Caco-2 (cell line): ENCODE measurements around the gene ETFDH. TPM values are rescaled to one million over a fixed set of nuclear protein-coding genes. Genes with fewer than 3 reads are reported as not detected.

Source experiments
- BruUV-seq: library from RNA; stranded (reverse); fragments of 400-500 nt; replicated peaks from 2 replicates; lab custom pipeline; 2021; lab: Mats Ljungman, UMichigan
- CTCF ChIA-PET: fragments of 300-600 bp; sonication (Branson Sonifier 250); formaldehyde crosslinking; loops from one replicate; lab custom pipeline; 2022; ENCODE audit warnings: antibody characterized with exemption; lab: Charles Lee
- POLR2A ChIA-PET: fragments of 300-600 bp; sonication (Branson Sonifier 250); formaldehyde crosslinking; loops from one replicate; lab custom pipeline; 2022; ENCODE audit warnings: antibody characterized with exemption; lab: Charles Lee
- DNase-seq, 2 experiments: peaks; one replicate each; pipeline versions ENCODE4 v3.0.0 to v3.0.0-alpha.2; 2020 to 2022
- H3K27me3 ChIP-seq: replicated peaks from 2 replicates; pipeline ENCODE4 v1.6.0; 2011; ENCODE audit warnings: low read length; ENCODE audit not compliant: control insufficient read depth, insufficient read depth
- H3K36me3 ChIP-seq: 2 replicates; pipeline ENCODE4 v1.5.1; 2011; ENCODE audit warnings: low read length; ENCODE audit not compliant: control insufficient read depth, insufficient read depth
- H3K4me1 ChIP-seq: fragments of 250-450 bp; sonication (Bioruptor Pico); 2 replicates; pipeline ENCODE4 v1.5.1; 2020; ENCODE audit warnings: mild to moderate bottlenecking
- H3K4me3 ChIP-seq: 2 replicates; pipeline ENCODE4 v1.5.1; 2011; ENCODE audit warnings: low read depth, mild to moderate bottlenecking, control low read depth, low read length
- H3K9me3 ChIP-seq: fragments of 250-450 bp; sonication (Bioruptor Pico); 2 replicates; pipeline ENCODE4 v1.5.1; 2020; ENCODE audit warnings: mild to moderate bottlenecking, moderate library complexity
- H3K27ac Mint-ChIP-seq: one replicate; pipeline ENCODE4 v1.8.0; 2022; ENCODE audit warnings: mixed read lengths; ENCODE audit not compliant: unreplicated experiment
- H3K27me3 Mint-ChIP-seq: one replicate; pipeline ENCODE4 v1.8.0; 2022; ENCODE audit warnings: mixed read lengths; ENCODE audit not compliant: insufficient read depth, unreplicated experiment
- H3K36me3 Mint-ChIP-seq: one replicate; pipeline ENCODE4 v1.8.0; 2022; ENCODE audit warnings: mild to moderate bottlenecking, mixed read lengths; ENCODE audit not compliant: insufficient read depth, unreplicated experiment
- H3K4me1 Mint-ChIP-seq: one replicate; pipeline ENCODE4 v1.8.0; 2022; ENCODE audit warnings: low read depth, mixed read lengths; ENCODE audit not compliant: unreplicated experiment
- H3K4me3 Mint-ChIP-seq: one replicate; pipeline ENCODE4 v1.8.0; 2022; ENCODE audit warnings: mild to moderate bottlenecking, moderate library complexity, mixed read lengths; ENCODE audit not compliant: unreplicated experiment
- H3K9me3 Mint-ChIP-seq: one replicate; pipeline ENCODE4 v1.8.0; 2022; ENCODE audit warnings: mixed read lengths; ENCODE audit not compliant: unreplicated experiment
- CTCF ChIP-seq, 2 experiments: fragments of 200-600 bp in 1 of 2; IDR thresholded peaks; 1 replicate in 1 of 2; 2 replicates in 1 of 2; pipeline versions ENCODE4 v1.5.1 to v1.8.0; 2011 to 2022; ENCODE audit warnings: antibody characterized with exemption in 1 of 2, control low read depth in 1 of 2, inconsistent platforms in 1 of 2, low read depth in 1 of 2, low read length in 1 of 2, mild to moderate bottlenecking in 1 of 2, moderate library complexity in 1 of 2; ENCODE audit not compliant: insufficient read depth in 1 of 2, severe bottlenecking in 1 of 2, unreplicated experiment in 1 of 2
- intact Hi-C: fragments of 100-400 bp; cut with micrococcal nuclease; formaldehyde crosslinking; loops from one replicate; pipeline ENCODE4 v1.10.0; 2022; ENCODE audit not compliant: unreplicated experiment
- total RNA-seq: library from RNA; stranded (reverse); gene quantifications from 2 replicates; pipeline ENCODE4 v1.2.3, GENCODE V29; 2022

ETFDH gene
- total RNA-seq, 1 experiment from 2014 or later = 6.4 TPM

DNA sequence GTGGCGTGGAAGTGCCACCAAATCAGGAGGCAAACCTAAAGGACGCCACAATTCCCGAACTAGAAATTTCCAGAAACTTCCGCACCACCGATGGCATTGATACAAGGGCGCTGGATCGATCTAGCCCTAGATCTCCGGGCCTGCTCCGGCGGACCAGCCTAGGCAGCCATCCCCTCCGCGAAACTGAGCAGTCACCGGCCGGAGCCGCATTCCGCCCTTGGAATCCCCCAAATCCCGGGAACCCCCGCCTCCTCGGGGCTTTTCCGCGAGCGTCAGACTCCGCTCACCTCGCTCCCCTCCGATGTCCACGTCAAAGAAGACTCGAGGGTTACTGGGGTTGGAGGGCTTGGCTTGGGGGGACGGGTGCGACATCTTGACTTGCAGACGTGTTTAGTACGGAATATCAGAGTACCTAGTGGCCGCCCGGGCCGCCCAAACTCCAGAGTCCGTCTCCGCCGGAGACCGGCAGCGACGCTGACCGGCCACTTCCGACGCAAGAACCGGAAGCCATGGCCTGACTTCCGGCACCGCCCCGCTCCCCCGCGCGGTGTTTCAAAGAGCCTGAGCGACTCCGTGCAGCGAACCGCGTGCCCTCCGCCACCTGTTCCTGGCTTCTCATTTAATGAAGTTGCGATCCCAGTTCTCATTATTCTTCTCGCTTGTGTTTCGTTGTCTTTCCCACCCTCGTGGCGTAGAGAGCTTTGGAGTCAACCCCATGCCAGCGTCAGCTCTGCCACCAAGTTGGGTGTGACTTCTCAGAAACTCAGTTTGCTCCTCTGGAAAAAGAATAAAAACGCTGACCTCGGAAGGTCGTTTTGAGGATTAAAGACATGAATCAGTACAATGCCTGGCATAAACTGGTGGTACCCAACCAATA is 51.1 kb downstream of the ETFDH start, which contains the start of gene PPID:
Gene PPID (minus strand): TSS at position 480 of the 877 bp plus-strand sequence. CDS start 108 bp downstream, at position 372.
- ChIA-PET CTCF (interaction anchor here (1.4 kb wide), 1 partner anchor 129 kb away, joined by 4 read pairs; no protein-coding TSS in a partner anchor), POLR2A (interaction anchor here (1.0 kb wide), 1 partner anchor 122 kb away, joined by 3 read pairs; no protein-coding TSS in a partner anchor)
- Histone ChIP-seq H3K9me3 (no peaks in the 10 kb centered on the region), H3K36me3 (no peaks in the 10 kb centered on the region), H3K4me1 (peaks cover 6% of the 10 kb centered on the region), H3K27me3 (no peaks in the 10 kb centered on the region), H3K4me3 (peak within 1 kb of the TSS; percentile 68)
- peaks cover 9% of the 10 kb centered on the region for H3K4me1 Mint-ChIP-seq
- peaks cover 48% of the 10 kb centered on the region for H3K36me3 Mint-ChIP-seq
- no peaks in the 10 kb centered on the region for H3K27me3 Mint-ChIP-seq
- BruUV-seq = TSS peak; percentile 97
- TF ChIP-seq CTCF (IDR thresholded peaks at IDR 0.05; ENCODE audit: insufficient read depth in 1 of 2, low read depth in 1 of 2, low read length in 1 of 2, severe bottlenecking in 1 of 2, unreplicated experiment in 1 of 2) = no peak
- H3K4me3 Mint-ChIP-seq = peak within 1 kb of the TSS; percentile 90
- intact Hi-C loops = loop anchor here (1.0 to 2.0 kb wide), 7 partner anchors 46 to 724 kb away; partner anchors contain the start of genes ETFDH, FNIP2 and RAPGEF2
- H3K9me3 Mint-ChIP-seq = no peaks in the 10 kb centered on the region
- peak within 1 kb of the TSS; percentile 95 for H3K27ac Mint-ChIP-seq
- peak; percentile 85 to 88 for DNase-seq

DNA sequence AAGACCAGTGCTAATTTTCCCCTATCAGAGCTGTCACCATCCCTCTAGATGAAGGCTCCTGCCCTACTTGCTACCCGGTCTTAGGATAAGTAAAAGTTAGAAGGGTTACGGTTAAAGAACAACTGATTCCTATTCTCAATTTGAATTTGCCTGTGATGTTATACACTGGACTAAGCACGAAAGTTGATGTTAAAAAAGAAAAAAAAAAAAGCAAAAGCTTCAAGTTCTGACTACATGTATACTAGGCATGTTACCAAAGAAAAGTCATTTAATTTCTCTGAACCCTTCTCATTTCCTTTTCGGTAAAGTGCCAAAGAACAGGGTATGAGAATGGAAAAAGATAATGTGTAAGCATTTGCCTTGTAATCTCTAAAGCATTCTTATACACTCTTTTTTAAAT is 52.5 kb downstream of the ETFDH start:
- TF ChIP-seq CTCF (IDR thresholded peaks at IDR 0.05; ENCODE audit: insufficient read depth in 1 of 2, low read depth in 1 of 2, low read length in 1 of 2, severe bottlenecking in 1 of 2, unreplicated experiment in 1 of 2) = no peak
- peaks cover 4% of the 10 kb centered on the region for H3K27me3 Mint-ChIP-seq
- peaks cover 33% of the 10 kb centered on the region for H3K36me3 Mint-ChIP-seq
- DNase-seq = no peak
- intact Hi-C loops = loop anchor here (5.0 kb wide), 1 partner anchor 293 kb away; no protein-coding TSS in a partner anchor
- peak overlapping the region; percentile 95 for H3K27ac Mint-ChIP-seq
- BruUV-seq = no TSS peak
- CTCF ChIA-PET = no interaction called here
- Histone ChIP-seq H3K4me3 (no peak overlapping the region), H3K36me3 (no peaks in the 10 kb centered on the region), H3K4me1 (peaks cover 6% of the 10 kb centered on the region), H3K9me3 (no peaks in the 10 kb centered on the region), H3K27me3 (no peaks in the 10 kb centered on the region)
- H3K4me1 Mint-ChIP-seq = peaks cover 15% of the 10 kb centered on the region
- H3K9me3 Mint-ChIP-seq = no peaks in the 10 kb centered on the region
- POLR2A ChIA-PET = no interaction called here
- peak overlapping the region; percentile 90 for H3K4me3 Mint-ChIP-seq

- intact Hi-C loops = loop anchor here (5.0 kb wide), 1 partner anchor 291 kb away; no protein-coding TSS in a partner anchor
- TF ChIP-seq CTCF (IDR thresholded peaks at IDR 0.05; ENCODE audit: insufficient read depth in 1 of 2, low read depth in 1 of 2, low read length in 1 of 2, severe bottlenecking in 1 of 2, unreplicated experiment in 1 of 2) = no peak
- Histone ChIP-seq H3K9me3 (no peaks in the 10 kb centered on the region), H3K4me3 (no peak overlapping the region), H3K36me3 (no peaks in the 10 kb centered on the region), H3K27me3 (no peaks in the 10 kb centered on the region), H3K4me1 (peaks cover 4% of the 10 kb centered on the region)
- Mint-ChIP-seq H3K4me3 (no peak overlapping the region), H3K27ac (no peak overlapping the region), H3K4me1 (peaks cover 8% of the 10 kb centered on the region), H3K36me3 (peaks cover 19% of the 10 kb centered on the region), H3K9me3 (no peaks in the 10 kb centered on the region), H3K27me3 (peaks cover 4% of the 10 kb centered on the region)
- no TSS peak for BruUV-seq
- ChIA-PET POLR2A (no interaction called here), CTCF (no interaction called here)
- no peak for DNase-seq
Measured at GRCh38 chr4:158726633-158727032, 54.5 kb downstream of the ETFDH start.
